ENCODE data around the gene ATG16L1.

DNA sequence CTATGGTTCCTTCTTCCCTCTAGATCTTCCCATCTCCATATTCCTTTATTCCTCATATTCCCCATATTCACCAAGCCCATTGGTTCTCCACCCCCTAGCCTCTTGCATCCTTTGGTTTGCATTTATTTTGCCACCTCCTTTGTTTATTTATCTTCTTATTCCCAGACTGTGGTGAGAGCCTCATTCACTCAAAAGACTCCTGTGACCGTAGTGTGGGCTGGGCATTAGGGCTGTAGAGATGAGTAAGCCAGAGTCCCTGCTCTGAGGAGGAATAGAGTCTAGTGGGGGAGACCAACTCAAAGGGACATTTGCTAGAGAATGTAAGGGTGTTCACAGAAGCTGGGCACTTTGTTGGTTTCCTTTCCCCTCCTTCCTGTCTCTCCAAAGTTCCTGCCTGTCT is 8.3 kb downstream of the ATG16L1 start:
- TF ChIP-seq, protein P1, sequence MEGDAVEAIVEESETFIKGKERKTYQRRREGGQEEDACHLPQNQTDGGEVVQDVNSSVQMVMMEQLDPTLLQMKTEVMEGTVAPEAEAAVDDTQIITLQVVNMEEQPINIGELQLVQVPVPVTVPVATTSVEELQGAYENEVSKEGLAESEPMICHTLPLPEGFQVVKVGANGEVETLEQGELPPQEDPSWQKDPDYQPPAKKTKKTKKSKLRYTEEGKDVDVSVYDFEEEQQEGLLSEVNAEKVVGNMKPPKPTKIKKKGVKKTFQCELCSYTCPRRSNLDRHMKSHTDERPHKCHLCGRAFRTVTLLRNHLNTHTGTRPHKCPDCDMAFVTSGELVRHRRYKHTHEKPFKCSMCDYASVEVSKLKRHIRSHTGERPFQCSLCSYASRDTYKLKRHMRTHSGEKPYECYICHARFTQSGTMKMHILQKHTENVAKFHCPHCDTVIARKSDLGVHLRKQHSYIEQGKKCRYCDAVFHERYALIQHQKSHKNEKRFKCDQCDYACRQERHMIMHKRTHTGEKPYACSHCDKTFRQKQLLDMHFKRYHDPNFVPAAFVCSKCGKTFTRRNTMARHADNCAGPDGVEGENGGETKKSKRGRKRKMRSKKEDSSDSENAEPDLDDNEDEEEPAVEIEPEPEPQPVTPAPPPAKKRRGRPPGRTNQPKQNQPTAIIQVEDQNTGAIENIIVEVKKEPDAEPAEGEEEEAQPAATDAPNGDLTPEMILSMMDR (conservative IDR thresholded peaks at IDR 0.05 in 1 of 2, IDR thresholded peaks at IDR 0.05 in 1 of 2; ENCODE audit: extremely low read depth in 1 of 2, insufficient read depth in 1 of 2, low read depth in 1 of 2, low read length in 2 of 2), result no peak
- TF ChIP-seq EZH2 (IDR thresholded peaks at IDR 0.05; ENCODE audit: borderline replicate concordance, low read length), result no peak

Measured in mammary epithelial cell (primary cell).